ENCODE results near the gene MACROD2.
"Not testable (repeated sequence)": the region's sequence is repeated elsewhere in the genome, so short reads cannot be mapped to it uniquely, and the experiment has no call there.

MACROD2 gene

GRCh38 chr20:13995086-13995665 is at the start of gene MACROD2:
Gene MACROD2, plus strand, starts transcription at chr20:13995516.
- peak; percentile 17 for DNase-seq (ENCODE audit: low read depth)

GRCh38 chr20:13947719-13948118 is 47.6 kb upstream of the MACROD2 start:
- DNase-seq (ENCODE audit: low read depth): no peak

GRCh38 chr20:13953227-13953626 is 42.1 kb upstream of the MACROD2 start:
- DNase-seq (ENCODE audit: low read depth): no peak

- no peak for DNase-seq (ENCODE audit: low read depth)
Measured at GRCh38 chr20:13960119-13960518, 35.2 kb upstream of the MACROD2 start.

GRCh38 chr20:13960525-13960924 is 34.8 kb upstream of the MACROD2 start:
- no peak for DNase-seq (ENCODE audit: low read depth)

- DNase-seq (ENCODE audit: low read depth): no peak
Measured at GRCh38 chr20:13984211-13984610, 11.1 kb upstream of the MACROD2 start.

- DNase-seq (ENCODE audit: low read depth): no peak
Measured at GRCh38 chr20:13990465-13990864, 4.9 kb upstream of the MACROD2 start, which contains the start of gene SEL1L2. Gene SEL1L2, minus strand, starts transcription at chr20:13990614. Its CDS starts 80 bp downstream, at chr20:13990534.

- no peak for DNase-seq (ENCODE audit: low read depth)
Measured at GRCh38 chr20:13991311-13991710, 4.0 kb upstream of the MACROD2 start.

GRCh38 chr20:13991955-13992354 is 3.4 kb upstream of the MACROD2 start:
- DNase-seq (ENCODE audit: low read depth): not testable (repeated sequence)

GRCh38 chr20:13995841-13996240 is 525 bp downstream of the MACROD2 start:
- DNase-seq (ENCODE audit: low read depth): no peak

GRCh38 chr20:13996265-13996664 is 949 bp downstream of the MACROD2 start:
- no peak for DNase-seq (ENCODE audit: low read depth)

GRCh38 chr20:14000917-14001316 is 5.6 kb downstream of the MACROD2 start:
- DNase-seq (ENCODE audit: low read depth): no peak

GRCh38 chr20:14005996-14006395 is 10.7 kb downstream of the MACROD2 start:
- no peak for DNase-seq (ENCODE audit: low read depth)

GRCh38 chr20:14009208-14009607 is 13.9 kb downstream of the MACROD2 start:
- no peak for DNase-seq (ENCODE audit: low read depth)

GRCh38 chr20:14012671-14013070 is 17.4 kb downstream of the MACROD2 start:
- no peak for DNase-seq (ENCODE audit: low read depth)

- no peak for DNase-seq (ENCODE audit: low read depth)
Measured at GRCh38 chr20:14030991-14031390, 35.7 kb downstream of the MACROD2 start.

- DNase-seq (ENCODE audit: low read depth): no peak
Measured at GRCh38 chr20:14033310-14033709, 38.0 kb downstream of the MACROD2 start.

GRCh38 chr20:14036567-14036966 is 41.3 kb downstream of the MACROD2 start:
- no peak for DNase-seq (ENCODE audit: low read depth)

- DNase-seq (ENCODE audit: low read depth): not testable (repeated sequence)
Measured at GRCh38 chr20:14044712-14045276, 49.5 kb downstream of the MACROD2 start.

GRCh38 chr20:14046534-14046933 is 51.2 kb downstream of the MACROD2 start:
- no peak for DNase-seq (ENCODE audit: low read depth)

GRCh38 chr20:14049111-14049510 is 53.8 kb downstream of the MACROD2 start:
- no peak for DNase-seq (ENCODE audit: low read depth)

GRCh38 chr20:14051454-14051853 is 56.1 kb downstream of the MACROD2 start:
- DNase-seq (ENCODE audit: low read depth): no peak

- no peak for DNase-seq (ENCODE audit: low read depth)
Measured at GRCh38 chr20:14055127-14055742, 59.9 kb downstream of the MACROD2 start.

- DNase-seq (ENCODE audit: low read depth): no peak
Measured at GRCh38 chr20:14062171-14062570, 66.9 kb downstream of the MACROD2 start.

Data from stimulated activated CD8-positive, alpha-beta memory T cell treated with anti-CD3 and anti-CD28 coated beads, Interleukin-15, amount 100 ng/mL, for 24 hours (primary cell).